GM21390 (cell line): Measurements from ENCODE around the gene GALNT3.

Experiments used
- ATAC-seq: cut with Tn5 transposase; IDR thresholded peaks from one replicate; pipeline ENCODE4 v1.9.1; 2021; ENCODE audit not compliant: unreplicated experiment

The GALNT3 gene

DNA sequence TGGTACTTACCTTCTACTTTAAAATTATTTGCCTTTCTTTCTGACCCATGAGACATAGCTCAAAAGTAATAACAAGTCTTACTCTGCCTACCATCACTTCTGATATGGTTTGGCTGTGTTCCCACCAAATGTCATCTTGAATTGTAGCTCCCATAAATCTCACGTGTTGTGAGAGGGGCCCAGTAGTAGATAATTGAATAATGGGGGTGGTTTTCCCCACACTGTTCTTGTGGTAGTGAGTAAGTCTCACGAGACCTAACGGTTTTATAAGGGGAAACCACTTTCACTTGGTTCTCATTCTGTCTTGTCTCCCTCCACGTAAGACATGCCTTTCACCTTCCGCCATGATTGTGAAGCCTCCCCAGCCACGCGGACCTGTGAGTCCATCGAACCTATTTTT is 47.5 kb downstream of the GALNT3 start:
- ATAC-seq: no peak

DNA sequence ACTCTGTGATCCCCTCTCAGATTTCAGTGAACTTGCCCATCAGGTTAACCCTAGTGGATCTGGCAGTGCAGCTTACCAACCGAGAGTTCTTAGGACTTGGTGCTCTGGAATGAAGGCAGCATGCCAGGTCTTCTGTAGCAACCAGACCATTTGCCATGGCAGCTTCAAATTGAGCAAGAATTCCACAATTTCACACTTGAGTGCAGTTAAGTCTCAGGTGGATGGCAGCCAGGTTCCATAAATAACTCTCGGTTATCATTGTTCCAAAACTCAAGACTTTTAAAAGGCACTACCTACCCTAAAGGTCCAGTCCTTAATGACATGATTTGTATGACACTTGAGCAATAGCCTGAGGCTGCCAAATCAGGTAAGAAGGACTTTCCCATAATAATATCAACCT is 48.1 kb downstream of the GALNT3 start:
- ATAC-seq: no peak

DNA sequence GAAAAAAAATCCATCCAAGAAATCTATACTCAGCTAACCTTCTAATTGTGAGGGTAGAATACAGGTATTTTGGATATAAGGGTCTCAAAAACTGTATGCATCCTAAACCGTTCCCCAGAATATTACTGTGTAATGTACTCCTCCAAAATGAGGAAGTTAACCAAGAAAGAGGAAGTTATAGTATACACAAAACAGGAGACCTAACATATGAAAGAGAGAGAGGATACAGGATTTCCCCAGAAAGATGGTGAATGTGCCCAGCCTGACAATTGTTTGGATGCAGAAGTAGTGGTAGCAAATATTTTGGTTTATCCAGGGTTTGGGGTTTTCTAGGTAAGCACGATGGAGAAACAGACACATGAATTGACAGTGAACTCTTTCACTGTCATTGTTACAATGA is 50.6 kb downstream of the GALNT3 start:
- ATAC-seq: peak; percentile 99

DNA sequence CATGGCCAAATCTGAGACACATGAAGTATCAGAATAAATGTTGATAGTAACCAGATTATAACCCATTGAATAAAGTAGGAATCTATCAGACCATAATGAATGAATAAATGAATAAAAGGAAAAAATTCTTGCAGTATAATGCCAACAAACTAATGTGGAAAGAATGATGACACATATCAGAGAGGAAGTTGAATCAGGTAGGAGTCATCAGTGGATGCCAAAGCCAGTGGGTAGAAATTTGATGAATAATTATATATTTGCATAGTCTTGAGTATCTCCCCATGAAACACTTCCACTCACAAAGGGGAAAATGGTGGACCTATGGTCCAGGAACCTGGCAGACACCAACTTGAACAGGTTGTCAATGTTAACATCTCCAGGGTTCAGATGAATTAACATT is 68.6 kb downstream of the GALNT3 start:
- ATAC-seq: no peak

DNA sequence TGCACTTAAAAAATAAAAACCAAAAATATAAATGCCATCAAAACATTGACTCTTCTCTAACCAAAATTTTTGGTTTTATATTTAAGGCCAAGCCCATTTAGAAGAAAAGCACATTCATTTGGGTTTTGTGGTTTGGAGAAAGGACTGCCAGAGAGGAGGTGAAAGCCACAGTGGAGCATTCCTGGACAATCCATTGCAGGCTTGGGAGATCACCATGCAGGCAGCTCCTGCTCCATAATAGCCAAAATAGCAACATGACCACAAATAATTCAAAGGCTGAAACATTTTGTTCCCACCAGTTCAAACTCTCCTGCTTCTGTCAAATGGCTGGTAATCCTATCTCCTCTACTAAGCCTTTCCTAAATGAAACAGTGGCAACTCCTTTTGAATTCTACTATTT is 73.5 kb downstream of the GALNT3 start:
- no peak for ATAC-seq

DNA sequence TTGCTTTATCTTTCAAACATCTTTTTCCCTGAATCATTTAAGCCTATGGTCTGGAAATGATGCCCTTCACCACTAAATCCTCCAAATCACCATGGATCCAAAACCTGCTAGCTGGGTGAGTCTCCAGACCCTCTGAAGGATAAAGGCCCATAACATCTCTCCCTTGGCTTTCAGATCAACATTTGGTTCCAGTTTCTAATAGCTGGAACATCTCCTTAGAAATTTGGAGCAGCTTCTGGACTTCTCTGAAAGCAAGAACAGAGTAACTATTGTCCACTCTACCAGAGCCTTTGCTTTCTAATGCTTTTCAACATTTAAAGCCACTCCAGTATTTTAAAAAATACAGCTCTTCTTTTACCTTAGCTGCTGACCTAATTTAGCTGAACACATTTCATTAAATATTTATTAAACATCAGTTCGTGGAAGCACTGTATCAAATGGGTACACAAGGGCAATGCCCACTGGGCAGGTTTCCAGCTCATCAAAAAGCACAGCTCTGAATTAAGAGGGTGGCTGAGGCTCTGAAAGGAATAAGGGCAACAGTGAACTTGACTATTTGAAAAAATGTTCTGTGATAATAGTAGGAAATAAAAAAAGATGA is 75.3 kb downstream of the GALNT3 start:
- no peak for ATAC-seq

DNA sequence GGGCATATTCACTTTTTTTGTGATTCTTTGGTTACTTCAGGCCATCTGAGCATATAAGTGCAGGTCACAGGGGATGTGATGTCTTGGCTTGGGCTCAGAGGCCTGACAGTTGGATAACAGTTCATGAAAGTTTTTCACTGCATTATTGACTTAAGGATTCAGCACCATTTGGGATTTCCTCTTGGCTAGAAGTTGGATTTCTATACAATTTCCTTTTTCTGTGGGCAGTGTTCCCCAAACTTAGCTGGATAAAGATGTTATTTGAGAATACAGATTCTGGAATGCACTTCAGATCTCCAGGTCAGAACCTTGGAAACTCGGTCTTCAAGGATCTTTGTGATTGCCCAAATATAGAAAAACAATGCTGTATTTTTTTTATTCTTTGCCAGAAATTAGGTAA is 78.0 kb downstream of the GALNT3 start:
- no peak for ATAC-seq

DNA sequence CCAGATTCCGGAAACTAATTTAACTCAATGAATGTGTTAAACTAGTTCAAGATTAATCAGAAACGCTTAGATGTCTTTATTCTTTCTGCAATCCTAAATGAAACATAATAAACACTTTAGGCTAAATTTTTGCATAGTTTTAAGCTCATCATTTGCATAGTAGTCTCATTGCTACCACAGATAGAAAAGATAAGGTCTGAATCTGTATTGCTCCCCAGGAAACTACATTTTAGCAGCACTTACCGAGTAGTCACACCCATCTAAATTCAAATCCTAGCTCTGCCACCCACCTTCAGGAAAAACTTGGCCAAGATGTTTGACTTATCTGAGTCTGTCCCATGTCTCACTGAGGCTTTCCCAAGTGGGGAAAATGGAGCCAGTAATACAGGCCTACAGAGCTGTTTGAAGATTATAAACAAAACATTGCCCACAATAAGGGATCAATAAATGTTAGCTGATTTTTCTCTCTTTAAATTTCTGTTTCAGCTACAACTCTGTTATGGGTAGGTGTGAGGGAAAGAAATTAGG is 87.0 kb downstream of the GALNT3 start:
- no peak for ATAC-seq

DNA sequence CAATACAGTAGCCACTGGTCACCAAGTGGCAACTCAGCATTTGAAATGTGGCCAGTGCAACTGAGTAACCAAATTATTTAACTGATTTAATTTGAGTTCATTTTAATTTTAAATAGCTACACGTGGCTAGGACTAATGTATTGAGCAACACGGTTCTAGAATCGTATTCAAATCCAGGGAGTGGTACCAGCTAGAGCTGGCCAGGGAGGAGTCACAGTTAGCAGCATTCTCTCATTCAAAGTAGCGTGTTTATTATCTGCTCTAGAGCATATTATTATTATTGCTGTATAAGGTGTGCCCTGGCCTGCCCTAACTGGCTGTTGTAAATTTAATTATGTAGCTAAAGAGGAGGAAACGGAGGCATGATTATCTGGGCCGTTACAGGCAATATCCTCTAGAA is 92.9 kb downstream of the GALNT3 start:
- ATAC-seq: no peak

DNA sequence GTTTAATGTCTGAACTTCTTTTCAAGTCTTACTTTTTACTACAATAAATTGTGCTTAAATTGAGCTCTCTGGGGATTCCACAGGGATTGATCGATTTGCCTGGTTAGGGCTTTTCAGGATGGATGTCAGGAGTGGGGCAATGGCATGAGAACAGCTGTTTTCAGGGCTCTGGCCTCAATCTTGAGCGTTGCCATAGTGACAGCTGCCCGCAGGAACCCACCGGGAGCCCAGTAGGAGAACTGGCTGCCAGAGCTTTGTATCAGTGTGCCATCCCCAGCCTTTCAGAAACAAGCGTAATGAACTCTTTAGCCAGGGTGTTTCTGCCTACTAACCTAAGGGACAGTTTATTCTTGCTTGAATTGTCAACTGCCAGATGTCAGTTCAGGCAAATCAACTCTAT is 93.5 kb downstream of the GALNT3 start:
- ATAC-seq: no peak

DNA sequence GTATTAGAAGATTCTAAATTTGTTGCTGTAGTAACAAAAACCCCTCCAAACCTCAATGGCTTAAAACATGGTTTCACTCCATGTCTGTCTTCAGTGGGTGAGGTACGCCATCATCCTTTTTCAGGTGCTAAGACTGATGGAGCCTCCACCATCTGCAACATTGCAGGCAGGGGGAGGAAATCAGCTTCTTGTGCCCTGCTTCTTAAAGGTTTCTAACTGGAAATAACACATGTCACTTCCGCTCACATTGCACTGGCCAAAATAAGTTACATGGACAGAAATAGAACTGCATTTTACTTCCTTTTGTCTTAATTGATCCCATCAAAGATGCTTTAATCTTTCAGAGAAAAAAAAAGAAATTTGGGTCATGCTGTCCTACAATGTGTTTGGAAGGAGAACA is 94.1 kb downstream of the GALNT3 start:
- ATAC-seq: no peak

DNA sequence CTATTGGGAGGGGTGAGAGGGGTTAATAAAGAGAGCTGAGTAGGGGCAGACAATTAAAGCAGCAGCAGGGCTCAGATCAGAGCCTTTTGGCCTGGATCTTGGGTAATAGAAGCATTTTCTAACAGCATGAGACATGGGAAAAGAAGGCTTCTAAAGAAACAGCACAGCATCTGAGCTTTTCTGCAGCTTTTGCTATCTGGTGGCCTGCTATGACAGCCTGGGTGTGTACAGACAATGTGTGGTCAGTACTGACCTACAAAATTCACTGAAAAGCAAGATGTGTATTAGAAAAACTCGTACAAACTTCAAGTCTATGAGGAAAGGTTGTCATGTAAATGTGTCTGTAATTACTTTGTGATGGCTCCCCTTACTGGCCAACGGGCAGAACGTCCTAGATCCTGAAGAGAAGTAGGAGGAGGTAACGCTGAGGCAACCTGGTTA is 95.6 kb downstream of the GALNT3 start:
- peak; percentile 82 for ATAC-seq

DNA sequence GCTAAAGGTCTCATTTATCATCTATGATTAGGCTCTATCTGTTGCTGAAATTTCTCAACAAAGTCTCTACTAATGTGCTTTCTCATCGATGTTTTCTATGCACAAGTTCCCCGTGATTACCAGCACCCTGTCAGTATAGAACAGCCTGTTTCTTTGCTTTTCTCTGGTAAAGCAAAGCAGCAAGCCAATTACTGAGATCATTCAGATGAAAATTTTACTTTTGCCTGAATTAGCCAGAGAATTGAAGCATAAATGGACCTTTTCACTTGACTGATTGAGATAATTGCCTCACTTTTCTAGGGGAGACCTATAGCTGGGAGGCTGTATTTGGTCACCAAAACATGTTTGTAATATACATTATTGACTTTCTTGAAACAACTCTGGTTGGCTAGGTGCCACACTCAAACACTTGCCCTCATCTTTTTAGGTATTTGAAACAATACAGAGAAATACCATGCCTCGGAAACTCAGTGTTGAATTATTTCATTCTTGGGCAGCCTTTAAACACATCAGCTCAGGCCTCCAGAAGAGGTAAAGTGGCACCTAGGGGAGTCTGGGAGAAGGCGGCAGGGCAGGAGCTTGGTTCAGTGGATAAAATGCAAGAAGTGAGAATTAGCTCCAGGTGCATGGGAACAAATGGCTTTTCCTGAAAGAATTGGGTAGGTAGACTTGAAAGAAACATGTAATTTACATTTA is 96.2 kb downstream of the GALNT3 start:
- no peak for ATAC-seq
